H1 (cell line): ENCODE results near the gene DSE. TPM values are rescaled to one million over a fixed set of nuclear protein-coding genes. Genes with fewer than 3 reads are reported as not detected.

Source experiments
- ASH2L ChIP-seq: fragments of 200-600, 300-600 bp; sonication (generic); IDR thresholded peaks from one replicate; pipeline ENCODE4 v1.7.1; 2017; ENCODE audit warnings: low read length
- ATF3 ChIP-seq: IDR thresholded peaks from 2 replicates; pipeline ENCODE4 v1.6.1; 2011; ENCODE audit warnings: low read depth, mild to moderate bottlenecking, low read length; ENCODE audit not compliant: insufficient read depth
- BRCA1 ChIP-seq: IDR thresholded peaks from 2 replicates; pipeline ENCODE4 v1.6.1; 2012; ENCODE audit warnings: low read depth, low read length, improper control_type of control experiment
- CEBPB ChIP-seq: IDR thresholded peaks from 2 replicates; pipeline ENCODE4 v1.6.1; 2012; ENCODE audit warnings: low read depth, low read length
- CHD1 ChIP-seq: IDR thresholded peaks from 2 replicates; pipeline ENCODE4 v1.6.1; 2012; ENCODE audit warnings: low read depth, low read length, improper control_type of control experiment
- CHD7 ChIP-seq: fragments of 300-600 bp; sonication (generic); IDR thresholded peaks from 2 replicates; pipeline ENCODE4 v1.7.1; 2012; ENCODE audit warnings: low read length, moderate library complexity, mild to moderate bottlenecking, inconsistent platforms; ENCODE audit not compliant: insufficient replicate concordance
- HDAC2 ChIP-seq, 2 experiments: fragments of 300-600 bp in 1 of 2; sonication (generic) in 1 of 2; IDR thresholded peaks; 2 replicates each; pipeline ENCODE4 v1.6.1; 2011 to 2012; ENCODE audit warnings: low read depth in 2 of 2, low read length in 2 of 2, mild to moderate bottlenecking in 2 of 2, moderate library complexity in 2 of 2, borderline replicate concordance in 1 of 2, inconsistent platforms in 1 of 2
- JUN ChIP-seq: IDR thresholded peaks from 2 replicates; pipeline ENCODE4 v1.6.1; 2011; ENCODE audit warnings: low read depth, mild to moderate bottlenecking, improper control_type of control experiment, low read length
- NANOG ChIP-seq: IDR thresholded peaks from 2 replicates; pipeline ENCODE4 v1.6.1; 2011; ENCODE audit warnings: low read length, low read depth, mild to moderate bottlenecking, inconsistent platforms; ENCODE audit not compliant: insufficient read depth, poor library complexity, severe bottlenecking
- polyA plus RNA-seq, 7 experiments: library from polyadenylated mRNA; depleted of rRNA in 3 of 7; stranded (reverse) in 5 of 7; unstranded in 2 of 7; fragments of >200 nt in 5 of 7; fragments of 200-250 nt in 2 of 7; gene quantifications; 1 replicate in 5 of 7; 2 replicates in 1 of 7; 4 replicates in 1 of 7; pipeline versions ENCODE4 v1.2.1 to v1.2.3, GENCODE V29; 2011 to 2013; ENCODE audit warnings: missing spikeins in 2 of 7, mixed read lengths in 2 of 7
- total RNA-seq: library from RNA; stranded (reverse); fragmentation: NEBNext Ultra II Directional; extraction: Animal tissue kit (Norgen Biotek cat#: 25700); gene quantifications from 2 replicates; pipeline ENCODE4 v1.2.1, GENCODE V29; 2021

The DSE gene
- total and polyA plus RNA-seq, 2 of the 8 experiments (the other 6 are each of a cell fraction or from before 2014, with no cell fraction given), result 32.5 to 94.4 TPM

- TF ChIP-seq HDAC2 (IDR thresholded peaks at IDR 0.05; ENCODE audit: borderline replicate concordance in 1 of 2, low read depth in 2 of 2, low read length in 2 of 2) (peak in 1 of 2 experiments; percentile 51; a peak in 1 of 4 replicates), JUN (no peak), CHD1 (no peak), BRCA1 (no peak), ATF3 (no peak), CHD7 (peak; percentile 30), ASH2L (peak; percentile 74), CEBPB (no peak), NANOG (no peak)
Observed at GRCh38 chr6:116371120-116371917, 572 bp downstream of the DSE start (continued).
